Ovary (tissue), 10 donors: Measurements from ENCODE around the gene TOB2. TPM values are rescaled to one million over a fixed set of nuclear protein-coding genes. Genes with fewer than 3 reads are reported as not detected.

Experiments
- DNase-seq, 5 donors: peaks; one replicate each; pipeline ENCODE4 v3.0.0-alpha.2; 2019 to 2020
- H3K27ac ChIP-seq, 2 donors: fragments of 200-600 bp; one replicate each; pipeline versions ENCODE4 v1.5.1 to v1.8.0; 2019 to 2022
- H3K27me3 ChIP-seq: fragments of 200-600 bp; one replicate; pipeline ENCODE4 v1.8.0; 2022
- H3K36me3 ChIP-seq: fragments of 200-600 bp; sonication (generic); one replicate; pipeline ENCODE4 v1.5.1; 2019
- H3K4me1 ChIP-seq: one replicate; pipeline ENCODE4 v1.8.1; 2013; ENCODE audit warnings: mild to moderate bottlenecking, moderate library complexity; ENCODE audit not compliant: insufficient read depth
- H3K4me3 ChIP-seq: fragments of 200-600 bp; sonication (generic); one replicate; pipeline ENCODE4 v1.5.1; 2017
- H3K9me3 ChIP-seq, 2 donors: fragments of 200-600 bp in 1 of 2; sonication (generic) in 1 of 2; one replicate each; pipeline versions ENCODE4 v1.5.1 to v1.8.1; 2013 to 2019; ENCODE audit warnings: mild to moderate bottlenecking in 1 of 2, moderate library complexity in 1 of 2
- CTCF ChIP-seq, 3 donors: fragments of 450-650 bp in 2 of 3; fragments of 200-600 bp in 1 of 3; IDR thresholded peaks; one replicate each; pipeline versions ENCODE4 v1.5.1 to v1.8.0; 2016 to 2022; ENCODE audit warnings: antibody characterized with exemption in 3 of 3, mild to moderate bottlenecking in 1 of 3
- EP300 ChIP-seq: sonication (generic); formaldehyde crosslinking; IDR thresholded peaks from one replicate; pipeline ENCODE4 v1.6.1; 2017; ENCODE audit warnings: antibody characterized with exemption
- POLR2A ChIP-seq: fragments of 450-650 bp; IDR thresholded peaks from one replicate; pipeline ENCODE4 v1.6.1; 2017; ENCODE audit warnings: antibody characterized with exemption, mild to moderate bottlenecking, moderate library complexity
- WGBS, 3 donors: extraction: QIAGEN DNeasy Blood & Tissue Kit in 1 of 3; methylation state at CpG; one replicate each; pipeline versions ENCODE4 v1.1.5 to v1.1.7; 2013 to 2017; 5-methylcytosine and 5-hydroxymethylcytosine counted together
- intact Hi-C, 4 donors: fragments of 100-400 bp; cut with DNase I; formaldehyde crosslinking; loops; one replicate each; pipeline versions ENCODE4 v1.11.0 to v1.15.1; 2022 to 2023
- long read RNA-seq, 3 donors: library from polyadenylated mRNA in 2 of 3; unstranded in 2 of 3; transcript quantifications; one replicate each; pipeline ENCODE4 v2.0.0 and lab custom pipeline, GENCODE V29; 2021 to 2026
- polyA plus RNA-seq, 2 donors: library from polyadenylated mRNA; stranded (reverse); fragments of 200-250 nt in 1 of 2; fragments of 350-450 nt in 1 of 2; fragmentation: Illumina TruSeq in 1 of 2; extraction: RNeasy Lipid Tissue Mini Kit (QIAGEN cat#74804) in 1 of 2; gene quantifications; one replicate each; pipeline ENCODE4 v1.2.3, GENCODE V29; 2013 to 2014
- total RNA-seq, 7 donors: library from RNA; depleted of rRNA in 2 of 7; stranded (reverse); fragments of >200 nt in 2 of 7; fragmentation: NEBNext Ultra II Directional in 3 of 7; extraction: Animal tissue kit (Norgen Biotek cat#: 25700) in 3 of 7; gene quantifications; one replicate each; pipeline versions ENCODE4 v1.1.0 to v1.2.4, GENCODE V29; 2016 to 2023
- donor health status: DM: no; HTN: no; CAD: no; lungs with moderate emphysema.
- donor health status: DM: no; HTN: no; CAD: no.
- donor health status: Bipolar disorder and iron deficiency.
- donor health status: DM: yes; HTN: yes; CAD: no.
- donor health status: DM: no; HTN: no; CAD: no.
- donor health status: DM: yes; HTN: yes; CAD: no.

The TOB2 gene, protein sequence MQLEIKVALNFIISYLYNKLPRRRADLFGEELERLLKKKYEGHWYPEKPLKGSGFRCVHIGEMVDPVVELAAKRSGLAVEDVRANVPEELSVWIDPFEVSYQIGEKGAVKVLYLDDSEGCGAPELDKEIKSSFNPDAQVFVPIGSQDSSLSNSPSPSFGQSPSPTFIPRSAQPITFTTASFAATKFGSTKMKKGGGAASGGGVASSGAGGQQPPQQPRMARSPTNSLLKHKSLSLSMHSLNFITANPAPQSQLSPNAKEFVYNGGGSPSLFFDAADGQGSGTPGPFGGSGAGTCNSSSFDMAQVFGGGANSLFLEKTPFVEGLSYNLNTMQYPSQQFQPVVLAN
- total RNA-seq (100 to 1,000 TPM in 1 of 7 donors, 10 to 100 TPM in 6; 24.0 to 110 (median 83.9) TPM), polyA plus RNA-seq (10 to 100 TPM; 22.8 to 40.3 TPM)
- long read RNA-seq, donor 1, full-length matches to known transcripts: 95 of 253 reads
- long read RNA-seq, donor 1, partial matches to known transcripts: 45 of 253 reads
- long read RNA-seq, donor 1, other reads (novel, unspliced or antisense): 113 of 253 reads
- long read RNA-seq, donor 2, full-length matches to known transcripts: 24 of 29 reads
- long read RNA-seq, donor 2, partial matches to known transcripts: 0 of 29 reads
- long read RNA-seq, donor 2, other reads (novel, unspliced or antisense): 5 of 29 reads
- long read RNA-seq, donor 3, full-length matches to known transcripts: 67 of 167 reads
- long read RNA-seq, donor 3, partial matches to known transcripts: 0 of 167 reads
- long read RNA-seq, donor 3, other reads (novel, unspliced or antisense): 100 of 167 reads

GRCh38 chr22:41446639-41447434 is at the start of gene TOB2:
TOB2 (minus strand) TSS chr22:41446801; CDS start chr22:41437345, 9,456 bp downstream.
- no peaks in the 10 kb centered on the region for H3K36me3 ChIP-seq
- peaks cover 6% of the 10 kb centered on the region for H3K4me1 ChIP-seq
- 0% methylated on average over 72 to 85 of the region's 85 CpGs for WGBS, 3 donors
- DNase-seq: peak; percentile 96 to 98 (median 97)
- peak within 1 kb of the TSS; percentile 94 for H3K4me3 ChIP-seq
- no peaks in the 10 kb centered on the region for H3K9me3 ChIP-seq
- intact Hi-C loops: no loop called here
- peak within 1 kb of the TSS; percentile 96 to 98 for H3K27ac ChIP-seq
- no peaks in the 10 kb centered on the region for H3K27me3 ChIP-seq
- no peak for TF ChIP-seq CTCF (IDR thresholded peaks at IDR 0.05)
- peak; percentile 45 for TF ChIP-seq EP300
- peak; percentile 99 for TF ChIP-seq POLR2A

GRCh38 chr22:41491374-41492100 is 44.9 kb upstream of the TOB2 start:
- Histone ChIP-seq H3K9me3 (no peaks in the 10 kb centered on the region), H3K4me3 (no peak overlapping the region), H3K4me1 (peaks cover 8% of the 10 kb centered on the region), H3K27ac (peak overlapping the region; percentile 20 to 49), H3K27me3 (no peaks in the 10 kb centered on the region), H3K36me3 (no peaks in the 10 kb centered on the region)
- intact Hi-C loops: no loop called here
- WGBS, 3 donors: 25 to 31% (median 28%) methylated on average over 5 of the region's 5 CpGs
- TF ChIP-seq POLR2A (no peak), EP300 (no peak), CTCF (IDR thresholded peaks at IDR 0.05) (no peak)
- peak in 2 of 5 donors; percentile 45 to 57 for DNase-seq

DNA sequence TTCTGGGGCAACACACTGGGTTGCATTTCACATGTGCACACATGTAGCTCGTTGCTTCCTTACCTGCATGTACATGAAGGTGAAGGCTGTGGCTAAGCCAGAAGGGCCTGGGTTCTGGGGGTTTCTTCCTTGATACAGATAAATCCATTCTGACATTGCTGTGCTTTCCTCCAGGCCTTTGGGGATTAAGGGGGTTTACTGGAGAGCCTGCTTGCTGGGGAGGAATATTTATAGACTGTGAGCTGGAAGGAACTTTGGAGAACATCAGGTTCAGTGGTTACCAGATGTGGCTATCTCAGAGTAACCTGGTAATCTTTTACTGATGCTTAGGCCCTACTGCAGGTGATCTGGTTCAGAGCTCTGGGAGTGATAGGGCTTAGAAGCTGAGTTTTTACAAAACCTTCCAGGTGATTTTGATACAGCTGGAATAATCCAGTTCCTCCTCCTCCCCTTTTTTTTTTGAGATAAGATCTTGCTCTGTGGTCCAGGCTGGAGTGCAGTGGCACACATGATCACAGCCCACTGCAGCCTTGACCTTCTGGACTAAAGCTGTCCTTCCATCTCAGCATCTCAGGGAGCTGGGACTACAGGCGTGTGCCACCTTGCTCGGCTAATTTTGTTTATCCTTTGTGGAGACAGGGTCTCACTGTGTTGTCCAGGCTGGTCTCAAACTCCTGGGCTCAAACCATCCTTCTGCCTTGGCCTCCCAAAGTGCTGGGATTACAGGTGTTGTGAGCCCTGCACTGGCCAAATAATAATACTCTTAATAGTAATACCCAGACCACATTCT is 42.2 kb upstream of the TOB2 start:
- H3K4me3 ChIP-seq: no peak overlapping the region
- intact Hi-C loops: no loop called here
- TF ChIP-seq CTCF (IDR thresholded peaks at IDR 0.05) (no peak), EP300 (no peak), POLR2A (no peak)
- H3K27ac ChIP-seq: no peak overlapping the region
- no peaks in the 10 kb centered on the region for H3K27me3 ChIP-seq
- DNase-seq: no peak
- H3K9me3 ChIP-seq: no peaks in the 10 kb centered on the region
- no peaks in the 10 kb centered on the region for H3K36me3 ChIP-seq
- peaks cover 8% of the 10 kb centered on the region for H3K4me1 ChIP-seq
- WGBS, 3 donors: 76 to 91% (median 78%) methylated on average over 3 of the region's 3 CpGs
